Left forelimb (tissue), 1 donor: ENCODE measurements around the gene UBXN1.

Experiments used
- DNase-seq: peaks from one replicate; pipeline ENCODE4 v3.0.0-alpha.2; 2018; ENCODE audit warnings: low spot score

UBXN1 gene

GRCh38 chr11:62645946-62646824 lies 32.7 kb downstream of the UBXN1 start, which contains the start of gene GANAB:
Gene GANAB (minus strand): TSS chr11:62646613. CDS start chr11:62646599, 14 bp downstream.
- DNase-seq, result peak; percentile 99

GRCh38 chr11:62645671-62645945 lies 33.3 kb downstream of the UBXN1 start:
- no peak for DNase-seq

- no peak for DNase-seq
These were observed 34.7 kb downstream of the UBXN1 start for GRCh38 chr11:62644220-62644619.

DNA sequence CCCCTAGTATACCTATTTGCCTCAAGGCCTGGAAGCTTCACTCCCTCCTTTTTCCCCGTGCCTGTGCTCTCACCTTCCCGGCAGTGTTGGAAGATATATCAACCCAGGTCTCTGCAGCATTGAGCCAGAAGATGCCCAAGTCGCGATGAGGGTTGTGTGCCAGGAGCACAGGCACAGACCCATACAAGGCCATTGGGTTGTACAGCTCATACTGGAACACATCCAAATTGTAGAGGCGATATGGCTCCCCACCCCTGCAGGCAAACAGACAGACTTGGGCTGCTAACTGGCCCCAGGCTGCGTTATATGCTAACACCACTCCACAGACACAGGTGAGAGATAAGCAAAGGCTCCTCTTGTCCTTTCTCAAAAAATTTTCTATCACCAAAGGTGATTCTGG lies 46.4 kb downstream of the UBXN1 start:
- no peak for DNase-seq

GRCh38 chr11:62627713-62628112 lies 51.2 kb downstream of the UBXN1 start:
- no peak for DNase-seq
